DND-41 (cell line): ENCODE measurements around the gene ICE2.

ENCODE experiments used
- ATAC-seq: fragments of 200-7000 bp; cut with Tn5 transposase; 3 replicates; pipeline ENCODE4 v1.9.1; 2021; ENCODE audit warnings: low read depth; ENCODE audit not compliant: insufficient read depth
- DNase-seq: peaks from one replicate; pipeline ENCODE4 v3.0.0-alpha.2; 2020
- H2AFZ ChIP-seq: 2 replicates; pipeline ENCODE4 v1.6.0; 2012; ENCODE audit warnings: low read depth, low read length
- H3K27ac ChIP-seq: 2 replicates; pipeline ENCODE4 v1.5.1; 2012; ENCODE audit warnings: low read length, inconsistent platforms
- H3K27me3 ChIP-seq: fragments of 200-600 bp; sonication (generic); 2 replicates; pipeline ENCODE4 v1.6.0; 2012; ENCODE audit warnings: low read length, mild to moderate bottlenecking, inconsistent platforms; ENCODE audit not compliant: insufficient read depth, poor library complexity
- H3K36me3 ChIP-seq: 2 replicates; pipeline ENCODE4 v1.5.1; 2012; ENCODE audit warnings: low read length, inconsistent platforms; ENCODE audit not compliant: insufficient read depth
- H3K4me1 ChIP-seq: 2 replicates; pipeline ENCODE4 v1.5.1; 2012; ENCODE audit warnings: mild to moderate bottlenecking, low read length; ENCODE audit not compliant: insufficient read depth
- H3K4me2 ChIP-seq: 2 replicates; pipeline ENCODE4 v1.6.0; 2012; ENCODE audit warnings: mild to moderate bottlenecking, moderate library complexity, low read length, inconsistent platforms; ENCODE audit not compliant: insufficient read depth
- H3K4me3 ChIP-seq, 2 experiments: fragments of 200-600 bp in 1 of 2; shearing (Covaris generic) in 1 of 2; 2 replicates each; pipeline ENCODE4 v1.5.1; 2012 to 2016; ENCODE audit warnings: inconsistent platforms in 2 of 2, low read length in 2 of 2, mild to moderate bottlenecking in 2 of 2, low read depth in 1 of 2, moderate library complexity in 1 of 2
- H3K79me2 ChIP-seq: 2 replicates; pipeline ENCODE4 v1.6.0; 2012; ENCODE audit warnings: low read length, inconsistent platforms; ENCODE audit not compliant: insufficient read depth
- H3K9ac ChIP-seq: 2 replicates; pipeline ENCODE4 v1.6.0; 2012; ENCODE audit warnings: low read depth, mild to moderate bottlenecking, inconsistent platforms, low read length, moderate library complexity
- H3K9me3 ChIP-seq: 2 replicates; pipeline ENCODE4 v1.5.1; 2012; ENCODE audit warnings: low read length, moderate library complexity, mild to moderate bottlenecking, inconsistent platforms; ENCODE audit not compliant: insufficient read depth, severe bottlenecking
- H4K20me1 ChIP-seq: 2 replicates; pipeline ENCODE4 v1.6.0; 2012; ENCODE audit warnings: low read length; ENCODE audit not compliant: insufficient read depth
- EZH2 ChIP-seq: IDR thresholded peaks from 3 replicates; pipeline ENCODE4 v1.6.1; 2012; ENCODE audit warnings: borderline replicate concordance, low read depth, mild to moderate bottlenecking, moderate library complexity, low read length, inconsistent platforms; ENCODE audit not compliant: severe bottlenecking
- TF ChIP-seq, protein P1 (sequence below): IDR thresholded peaks from 2 replicates; pipeline ENCODE4 v1.5.1; 2012; ENCODE audit warnings: borderline replicate concordance, low read length, moderate library complexity, mild to moderate bottlenecking; ENCODE audit not compliant: poor library complexity, severe bottlenecking; ENCODE audit errors: extremely low read depth

The ICE2 gene

DNA sequence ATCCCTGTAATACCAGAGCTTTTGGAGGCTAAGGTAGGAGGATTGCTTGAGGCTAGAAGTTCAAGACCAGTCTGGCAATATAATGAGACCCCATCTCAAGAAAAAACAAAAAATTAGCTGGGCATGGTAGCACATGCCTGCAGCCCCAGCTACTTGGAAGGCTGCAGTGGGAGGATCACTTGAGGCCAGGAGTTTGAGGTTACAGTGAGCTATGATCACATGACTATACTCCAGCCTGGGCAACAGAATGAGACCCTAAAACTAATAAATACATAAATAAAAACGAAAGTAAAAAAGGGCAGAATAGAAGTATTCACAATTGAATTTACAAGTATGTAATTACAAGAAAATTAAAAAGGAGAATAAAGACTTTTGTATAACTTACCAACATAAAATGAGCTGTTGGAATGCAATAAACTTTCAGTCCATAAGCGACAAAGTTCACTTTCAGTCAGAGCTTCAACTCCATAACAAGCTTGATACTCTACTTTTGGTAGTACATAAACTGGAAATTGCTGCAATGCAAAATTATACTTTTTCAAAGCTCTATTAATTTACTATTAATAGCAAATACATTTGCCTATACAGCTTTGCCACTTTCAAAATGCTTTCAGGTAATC, 36.8 kb downstream of the ICE2 start:
- Histone ChIP-seq H3K4me3 (no peak overlapping the region), H3K9ac (no peak overlapping the region), H3K79me2 (no peaks in the 10 kb centered on the region), H2AFZ (no peak overlapping the region), H3K27ac (no peak overlapping the region), H3K27me3 (no peaks in the 10 kb centered on the region), H3K36me3 (peaks cover 22% of the 10 kb centered on the region; the same call in 1 of the 2 replicates), H3K4me2 (no peak overlapping the region), H3K4me1 (no peaks in the 10 kb centered on the region), H4K20me1 (no peaks in the 10 kb centered on the region), H3K9me3 (no peaks in the 10 kb centered on the region)
- no peak for DNase-seq
- TF ChIP-seq, protein P1, sequence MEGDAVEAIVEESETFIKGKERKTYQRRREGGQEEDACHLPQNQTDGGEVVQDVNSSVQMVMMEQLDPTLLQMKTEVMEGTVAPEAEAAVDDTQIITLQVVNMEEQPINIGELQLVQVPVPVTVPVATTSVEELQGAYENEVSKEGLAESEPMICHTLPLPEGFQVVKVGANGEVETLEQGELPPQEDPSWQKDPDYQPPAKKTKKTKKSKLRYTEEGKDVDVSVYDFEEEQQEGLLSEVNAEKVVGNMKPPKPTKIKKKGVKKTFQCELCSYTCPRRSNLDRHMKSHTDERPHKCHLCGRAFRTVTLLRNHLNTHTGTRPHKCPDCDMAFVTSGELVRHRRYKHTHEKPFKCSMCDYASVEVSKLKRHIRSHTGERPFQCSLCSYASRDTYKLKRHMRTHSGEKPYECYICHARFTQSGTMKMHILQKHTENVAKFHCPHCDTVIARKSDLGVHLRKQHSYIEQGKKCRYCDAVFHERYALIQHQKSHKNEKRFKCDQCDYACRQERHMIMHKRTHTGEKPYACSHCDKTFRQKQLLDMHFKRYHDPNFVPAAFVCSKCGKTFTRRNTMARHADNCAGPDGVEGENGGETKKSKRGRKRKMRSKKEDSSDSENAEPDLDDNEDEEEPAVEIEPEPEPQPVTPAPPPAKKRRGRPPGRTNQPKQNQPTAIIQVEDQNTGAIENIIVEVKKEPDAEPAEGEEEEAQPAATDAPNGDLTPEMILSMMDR, result no peak
- TF ChIP-seq EZH2, result no peak
- ATAC-seq, result no peak

DNA sequence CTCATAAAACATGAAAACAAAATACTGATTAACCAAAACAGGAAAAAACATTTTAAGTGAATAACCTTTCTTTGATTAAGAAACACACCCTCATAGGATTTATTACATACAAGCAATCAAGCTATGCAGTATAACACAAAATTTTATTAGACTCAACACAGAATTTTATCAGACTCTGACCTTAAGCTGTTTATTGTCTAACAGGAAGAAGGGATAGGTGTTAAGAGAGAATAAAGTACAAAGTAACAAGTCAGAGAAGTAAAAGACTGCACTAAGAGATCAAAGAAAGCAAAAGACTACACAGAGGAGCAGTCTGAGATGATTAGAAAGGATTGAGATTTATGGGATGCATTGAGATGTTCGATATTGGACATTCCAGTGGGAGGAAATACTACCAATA, 37.6 kb downstream of the ICE2 start:
- Histone ChIP-seq H3K9ac (no peak overlapping the region), H4K20me1 (no peaks in the 10 kb centered on the region), H3K27me3 (no peaks in the 10 kb centered on the region), H3K79me2 (no peaks in the 10 kb centered on the region), H3K4me3 (no peak overlapping the region), H3K4me2 (no peak overlapping the region), H3K9me3 (no peaks in the 10 kb centered on the region), H3K4me1 (no peaks in the 10 kb centered on the region), H3K27ac (no peak overlapping the region), H2AFZ (no peak overlapping the region), H3K36me3 (peaks cover 20% of the 10 kb centered on the region; the same call in 1 of the 2 replicates)
- no peak for TF ChIP-seq EZH2
- TF ChIP-seq, protein P1, result no peak
- DNase-seq, result no peak
- no peak for ATAC-seq

DNA sequence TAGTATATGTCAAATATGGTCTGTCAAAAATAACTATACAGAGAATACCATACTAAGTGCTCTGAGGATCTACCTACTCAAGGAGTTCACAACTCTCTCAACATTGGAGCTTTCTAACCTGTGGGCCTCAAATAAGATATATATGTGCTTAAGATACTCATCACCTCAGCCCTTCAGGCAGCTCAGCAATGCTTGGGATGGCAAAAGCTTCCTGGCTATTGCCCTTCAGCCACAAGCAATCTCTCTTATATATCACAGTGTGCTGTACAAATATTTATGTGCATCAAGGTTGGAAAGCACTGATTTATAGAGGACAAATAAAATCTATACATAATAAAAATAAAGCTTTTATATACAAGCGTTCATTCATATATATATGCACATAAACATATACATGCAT, 40.3 kb downstream of the ICE2 start:
- Histone ChIP-seq H4K20me1 (no peaks in the 10 kb centered on the region), H3K9ac (no peak overlapping the region), H2AFZ (no peak overlapping the region), H3K36me3 (peaks cover 34% of the 10 kb centered on the region; the same call in 1 of the 2 replicates), H3K27ac (no peak overlapping the region), H3K4me2 (no peak overlapping the region), H3K9me3 (no peaks in the 10 kb centered on the region), H3K4me3 (no peak overlapping the region), H3K27me3 (no peaks in the 10 kb centered on the region), H3K4me1 (no peaks in the 10 kb centered on the region), H3K79me2 (no peaks in the 10 kb centered on the region)
- TF ChIP-seq, protein P1, result no peak
- no peak for TF ChIP-seq EZH2
- DNase-seq, result no peak
- no peak for ATAC-seq

DNA sequence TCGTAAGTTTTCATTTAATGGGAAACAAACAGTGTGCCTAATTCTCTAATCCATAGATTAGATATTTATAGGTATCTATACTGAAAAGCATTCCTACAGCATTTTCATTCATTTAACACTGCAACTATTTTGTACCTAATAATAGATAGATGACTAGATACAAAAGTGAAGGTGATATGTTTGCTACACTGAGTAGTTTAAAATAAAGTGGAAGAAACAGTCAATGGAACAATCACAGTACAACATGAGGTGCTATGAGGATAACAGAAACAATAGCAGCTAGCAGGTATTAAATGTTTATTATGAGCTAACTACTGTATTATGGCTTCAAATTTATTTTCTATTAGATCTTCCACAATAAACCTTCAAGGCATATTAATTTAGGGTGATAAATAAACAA, 50.0 kb downstream of the ICE2 start:
- no peak for TF ChIP-seq EZH2
- TF ChIP-seq, protein P1, result no peak
- Histone ChIP-seq H3K4me3 (no peak overlapping the region), H3K9me3 (no peaks in the 10 kb centered on the region), H3K36me3 (peaks cover 36% of the 10 kb centered on the region; the same call in 1 of the 2 replicates), H2AFZ (no peak overlapping the region), H3K4me1 (no peaks in the 10 kb centered on the region), H3K9ac (no peak overlapping the region), H3K79me2 (no peaks in the 10 kb centered on the region), H3K4me2 (no peak overlapping the region), H4K20me1 (no peaks in the 10 kb centered on the region), H3K27ac (no peak overlapping the region), H3K27me3 (no peaks in the 10 kb centered on the region)
- ATAC-seq (no peak), DNase-seq (no peak)
